ENCODE measurements around the gene CYTH3. TPM values are rescaled to one million over a fixed set of nuclear protein-coding genes. Genes with fewer than 3 reads are reported as not detected.
A peak's percentile ranks its signal among the peaks of the same experiment; 100 is the strongest.
"Not testable (repeated sequence)": the region's sequence is repeated elsewhere in the genome, so short reads cannot be mapped to it uniquely, and the experiment has no call there.

CYTH3 gene
- total and polyA plus RNA-seq, 3 donors from 2014 or later, result 49.3 to 82.2 (median 65.5) TPM

DNA sequence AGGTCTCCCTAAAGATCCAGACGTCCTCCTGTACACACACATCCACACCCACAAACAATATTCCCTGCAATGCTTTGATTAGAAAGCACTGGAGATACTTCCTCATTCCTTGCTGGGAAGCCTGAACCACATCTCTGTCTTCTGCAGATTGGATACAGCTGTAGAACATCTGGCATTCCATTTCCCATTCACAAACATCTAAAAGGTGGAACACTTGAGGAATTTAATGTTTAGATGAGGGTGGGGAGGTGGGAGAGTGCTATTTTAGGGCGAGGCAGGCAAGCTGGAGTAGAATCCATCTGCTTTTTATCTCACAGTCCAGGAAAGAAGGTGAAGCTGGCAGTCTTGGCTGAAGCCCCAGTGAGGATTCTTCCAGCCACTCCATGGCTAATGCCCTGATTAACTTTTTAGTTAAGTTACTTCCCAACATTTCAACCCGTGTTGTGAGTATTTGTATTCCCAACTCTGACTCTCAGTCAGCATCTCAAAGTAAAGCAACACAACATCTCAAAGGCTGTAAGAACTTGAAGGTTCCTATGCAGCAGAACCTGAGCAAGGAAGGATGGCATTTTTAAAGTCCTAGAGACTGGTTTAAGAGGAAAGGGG is 46.1 kb downstream of the CYTH3 start:
- Histone ChIP-seq H3K27me3 (no peaks in the 10 kb centered on the region), H3K9me3 (no peaks in the 10 kb centered on the region), H3K4me3 (no peak overlapping the region), H3K27ac (peak overlapping the region in 1 of 2 donors; percentile 1), H3K36me3 (ENCODE audit: low read depth, missing control alignments) (no peaks in the 10 kb centered on the region), H3K4me1 (peaks cover 28% of the 10 kb centered on the region)
- DNase-seq, result no peak
- 34 to 40% methylated on average over 3 of the region's 3 CpGs for WGBS, 2 donors
- intact Hi-C loops (cut with DNase I; ENCODE audit: low total_unique reads), result no loop called here
- TF ChIP-seq, protein P1, sequence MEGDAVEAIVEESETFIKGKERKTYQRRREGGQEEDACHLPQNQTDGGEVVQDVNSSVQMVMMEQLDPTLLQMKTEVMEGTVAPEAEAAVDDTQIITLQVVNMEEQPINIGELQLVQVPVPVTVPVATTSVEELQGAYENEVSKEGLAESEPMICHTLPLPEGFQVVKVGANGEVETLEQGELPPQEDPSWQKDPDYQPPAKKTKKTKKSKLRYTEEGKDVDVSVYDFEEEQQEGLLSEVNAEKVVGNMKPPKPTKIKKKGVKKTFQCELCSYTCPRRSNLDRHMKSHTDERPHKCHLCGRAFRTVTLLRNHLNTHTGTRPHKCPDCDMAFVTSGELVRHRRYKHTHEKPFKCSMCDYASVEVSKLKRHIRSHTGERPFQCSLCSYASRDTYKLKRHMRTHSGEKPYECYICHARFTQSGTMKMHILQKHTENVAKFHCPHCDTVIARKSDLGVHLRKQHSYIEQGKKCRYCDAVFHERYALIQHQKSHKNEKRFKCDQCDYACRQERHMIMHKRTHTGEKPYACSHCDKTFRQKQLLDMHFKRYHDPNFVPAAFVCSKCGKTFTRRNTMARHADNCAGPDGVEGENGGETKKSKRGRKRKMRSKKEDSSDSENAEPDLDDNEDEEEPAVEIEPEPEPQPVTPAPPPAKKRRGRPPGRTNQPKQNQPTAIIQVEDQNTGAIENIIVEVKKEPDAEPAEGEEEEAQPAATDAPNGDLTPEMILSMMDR (IDR thresholded peaks at IDR 0.05), result no peak
- TF ChIP-seq POLR2A (IDR thresholded peaks at IDR 0.05), result no peak

DNA sequence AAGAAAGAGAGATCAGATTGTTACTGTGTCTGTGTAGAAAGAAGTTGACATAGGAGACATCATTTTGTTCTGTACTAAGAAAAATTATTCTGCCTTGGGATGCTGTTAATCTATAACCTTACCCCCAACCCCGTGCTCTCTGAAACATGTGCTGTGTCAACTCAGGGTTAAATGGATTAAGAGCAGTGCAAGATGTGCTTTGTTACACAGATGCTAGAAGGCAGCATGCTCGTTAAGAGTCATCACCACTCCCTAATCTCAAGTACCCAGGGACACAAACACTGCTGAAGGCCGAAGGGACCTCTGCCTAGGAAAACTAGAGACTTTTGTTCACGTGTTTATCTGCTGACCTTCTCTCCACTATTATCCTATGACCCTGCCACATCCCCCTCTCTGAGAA is 49.0 kb downstream of the CYTH3 start:
- H3K4me3 ChIP-seq; H3K27me3 ChIP-seq; intact Hi-C loops (cut with DNase I; ENCODE audit: low total_unique reads); H3K27ac ChIP-seq; H3K9me3 ChIP-seq; DNase-seq; H3K36me3 ChIP-seq (ENCODE audit: low read depth, missing control alignments): not testable (repeated sequence)
- WGBS, 2 donors, result 31 to 53% methylated on average over 4 of the region's 4 CpGs
- H3K4me1 ChIP-seq, result peaks cover 24% of the 10 kb centered on the region

DNA sequence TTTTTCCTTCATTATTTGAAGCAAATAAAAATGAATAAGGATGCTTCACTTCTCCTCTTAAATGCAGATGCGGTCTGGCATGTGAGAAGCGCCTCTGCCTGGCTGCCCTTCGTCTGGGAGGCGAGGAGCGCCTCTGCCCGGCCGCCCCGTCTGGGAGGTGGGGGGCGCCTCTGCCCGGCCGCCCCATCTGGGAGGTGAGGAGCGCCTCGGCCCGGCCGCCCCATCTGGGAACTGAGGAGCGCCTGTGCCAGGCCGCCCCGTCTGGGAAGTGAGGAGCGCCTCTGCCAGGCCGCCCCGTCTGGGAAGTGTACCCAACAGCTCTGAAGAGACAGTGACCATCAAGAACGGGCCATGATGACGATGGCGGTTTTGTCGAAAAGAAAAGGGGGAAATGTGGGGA is 49.4 kb downstream of the CYTH3 start:
- H3K36me3 ChIP-seq (ENCODE audit: low read depth, missing control alignments); intact Hi-C loops (cut with DNase I; ENCODE audit: low total_unique reads); H3K27ac ChIP-seq; DNase-seq; H3K4me3 ChIP-seq; H3K27me3 ChIP-seq; H3K9me3 ChIP-seq: not testable (repeated sequence)
- H3K4me1 ChIP-seq, result peaks cover 20% of the 10 kb centered on the region
- WGBS, 2 donors, result 89 to 93% methylated on average over 10 to 25 of the region's 25 CpGs

DNA sequence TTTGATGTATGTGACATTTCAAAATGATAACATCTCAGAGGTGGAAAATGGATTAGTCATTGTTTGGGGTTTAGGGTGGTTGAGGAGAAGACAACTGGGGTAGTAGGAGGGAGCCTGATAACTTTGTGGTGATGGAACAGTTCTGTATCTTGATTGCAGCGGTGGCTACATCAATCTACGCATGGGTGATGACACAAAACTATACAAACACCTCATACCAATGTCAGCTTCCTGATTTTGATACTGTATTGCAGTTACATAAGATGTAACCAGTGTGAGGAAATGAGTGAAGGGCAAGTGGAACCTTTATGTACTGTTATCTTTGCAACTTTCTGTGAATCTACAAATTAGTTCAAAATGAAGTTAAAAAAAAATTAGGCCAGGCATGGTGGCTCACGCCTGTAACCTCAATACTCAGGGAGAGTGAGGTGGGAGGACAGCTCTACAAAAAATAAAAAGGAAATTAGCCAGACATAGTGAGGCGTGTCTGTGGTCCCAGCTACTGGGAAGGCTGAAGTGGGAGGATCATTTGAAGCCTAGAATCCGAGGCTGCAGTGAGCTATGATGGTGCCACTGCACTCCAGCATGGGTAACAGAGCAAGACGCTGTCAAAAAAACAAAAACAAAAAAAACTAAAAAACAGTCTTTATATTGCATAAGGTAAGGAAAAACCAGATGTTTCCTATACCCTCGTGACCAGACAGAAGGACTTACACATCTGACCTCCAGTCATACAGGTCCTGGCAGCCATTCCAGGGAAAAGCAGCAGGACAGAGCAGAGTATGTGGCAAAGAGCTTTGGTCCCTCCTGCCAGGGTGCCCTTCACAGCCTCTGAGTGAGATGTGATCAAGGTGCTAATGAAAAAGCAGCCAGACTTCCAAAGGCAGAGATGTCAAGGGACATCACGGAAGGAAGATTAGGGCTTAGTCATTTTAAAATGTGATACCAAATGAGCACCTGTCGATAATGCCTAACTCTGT is 50.8 kb downstream of the CYTH3 start:
- Histone ChIP-seq H3K27me3 (no peaks in the 10 kb centered on the region), H3K9me3 (no peaks in the 10 kb centered on the region), H3K4me1 (peaks cover 6% of the 10 kb centered on the region), H3K27ac (no peak overlapping the region), H3K36me3 (ENCODE audit: low read depth, missing control alignments) (no peaks in the 10 kb centered on the region), H3K4me3 (no peak overlapping the region)
- TF ChIP-seq, protein P1 (IDR thresholded peaks at IDR 0.05), result no peak
- no peak for TF ChIP-seq POLR2A (IDR thresholded peaks at IDR 0.05)
- intact Hi-C loops (cut with DNase I; ENCODE audit: low total_unique reads), result no loop called here
- DNase-seq, result no peak
- WGBS, 2 donors, result 74 to 79% methylated on average over 9 of the region's 9 CpGs

DNA sequence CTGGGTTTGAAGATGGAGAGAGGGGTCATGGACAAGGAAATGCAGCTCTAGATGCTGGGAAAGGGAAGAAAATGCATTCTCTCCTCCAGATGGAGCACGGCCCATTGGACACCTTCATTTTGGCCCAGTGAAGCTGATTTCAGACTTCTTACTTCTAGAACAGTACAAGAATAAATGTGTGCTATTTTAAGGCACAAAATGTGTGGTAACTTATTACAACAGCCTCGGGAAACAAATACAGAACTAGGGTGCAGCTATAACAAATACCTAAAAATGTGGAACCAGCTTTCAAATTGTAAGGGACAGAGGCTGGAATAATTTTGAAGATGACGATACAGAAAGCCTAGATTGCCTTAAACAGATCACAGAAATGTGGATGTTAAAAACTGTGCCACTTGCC is 54.1 kb downstream of the CYTH3 start:
- Histone ChIP-seq H3K4me3 (no peak overlapping the region), H3K36me3 (ENCODE audit: low read depth, missing control alignments) (no peaks in the 10 kb centered on the region), H3K27me3 (no peaks in the 10 kb centered on the region), H3K9me3 (no peaks in the 10 kb centered on the region), H3K27ac (no peak overlapping the region), H3K4me1 (no peaks in the 10 kb centered on the region)
- TF ChIP-seq, protein P1 (IDR thresholded peaks at IDR 0.05), result no peak
- TF ChIP-seq POLR2A (IDR thresholded peaks at IDR 0.05), result no peak
- WGBS, 2 donors, result 66 to 70% methylated on average over 3 of the region's 3 CpGs
- no peak for DNase-seq
- intact Hi-C loops (cut with DNase I; ENCODE audit: low total_unique reads), result no loop called here
